HG03064 (cell line): Measurements from ENCODE around the gene MTO1.
"Not testable (repeated sequence)": the region's sequence is repeated elsewhere in the genome, so short reads cannot be mapped to it uniquely, and the experiment has no call there.

ENCODE experiments used
- ATAC-seq: cut with Tn5 transposase; IDR thresholded peaks from one replicate; pipeline ENCODE4 v1.9.1; 2021; ENCODE audit warnings: low read depth; ENCODE audit not compliant: unreplicated experiment

Gene MTO1

DNA sequence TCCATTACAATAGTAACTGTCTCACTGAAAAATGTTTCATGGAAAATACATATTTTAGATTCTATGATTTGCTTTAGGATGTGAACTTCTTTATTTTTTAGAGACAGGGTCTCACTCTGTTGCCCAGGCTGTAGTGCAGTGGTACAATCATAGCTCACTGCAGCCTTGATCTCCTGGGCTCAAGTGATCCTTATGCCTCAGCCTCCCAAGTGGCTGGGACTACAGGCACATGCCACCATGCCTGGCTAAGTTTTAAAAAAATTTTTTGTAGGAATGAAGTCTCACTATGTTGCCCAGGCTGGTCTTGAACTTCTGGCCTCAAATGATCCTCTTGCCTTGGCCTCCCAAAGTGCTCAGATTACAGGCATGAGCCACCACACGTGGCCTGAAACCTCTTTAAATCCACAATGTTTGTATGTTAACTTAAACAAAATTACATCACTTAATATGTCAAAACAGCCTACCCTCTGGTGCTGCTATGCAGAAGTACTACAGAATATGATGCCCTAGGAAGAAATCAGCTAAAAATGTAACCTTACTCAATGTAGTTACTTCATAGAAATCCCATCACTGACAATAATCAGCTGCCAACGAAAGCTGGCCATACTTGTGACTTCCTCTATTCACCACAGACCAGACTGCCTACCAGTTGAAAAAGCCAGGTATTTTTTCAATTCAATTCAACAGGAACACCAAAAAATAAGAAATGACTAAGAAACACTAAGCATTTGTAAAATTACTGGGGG, 41.7 kb downstream of the MTO1 start:
- ATAC-seq: no peak

DNA sequence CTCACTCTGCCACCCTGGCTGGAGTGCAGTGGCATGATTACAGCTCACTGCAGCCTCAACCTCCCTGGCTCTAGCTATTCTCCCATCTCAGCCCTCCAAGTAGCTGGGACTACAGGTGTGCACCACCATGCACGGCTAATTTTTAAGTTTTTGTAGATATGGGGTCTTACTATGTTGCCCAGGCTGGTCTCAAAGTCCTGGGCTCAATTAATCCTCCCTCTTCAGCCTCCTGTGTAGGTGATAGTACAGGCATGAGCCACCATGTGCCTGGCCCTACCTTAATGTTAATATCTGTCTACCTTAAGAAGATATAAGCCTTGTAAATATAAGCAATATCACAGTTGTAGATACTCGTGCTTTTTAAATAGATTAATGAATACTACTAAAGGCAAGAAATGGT, 42.6 kb downstream of the MTO1 start:
- no peak for ATAC-seq

DNA sequence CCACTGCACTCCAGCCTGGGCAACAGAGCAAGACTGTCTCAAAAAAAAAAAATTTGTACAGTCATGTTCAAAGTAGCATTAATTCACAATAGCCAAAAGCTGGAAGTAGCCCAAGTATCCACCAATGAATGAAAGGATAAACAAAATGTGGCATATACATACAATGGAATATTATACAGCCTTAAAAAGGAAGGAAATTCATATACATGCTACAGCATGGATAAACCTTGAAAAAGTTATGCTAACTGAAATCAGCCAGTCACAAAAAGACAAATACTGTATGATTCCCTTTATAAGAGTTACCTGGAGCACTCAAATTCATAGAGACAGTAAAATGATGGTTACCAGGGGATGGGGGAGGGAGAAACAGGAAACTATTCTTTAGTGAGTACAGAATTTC, 43.6 kb downstream of the MTO1 start:
- no peak for ATAC-seq

DNA sequence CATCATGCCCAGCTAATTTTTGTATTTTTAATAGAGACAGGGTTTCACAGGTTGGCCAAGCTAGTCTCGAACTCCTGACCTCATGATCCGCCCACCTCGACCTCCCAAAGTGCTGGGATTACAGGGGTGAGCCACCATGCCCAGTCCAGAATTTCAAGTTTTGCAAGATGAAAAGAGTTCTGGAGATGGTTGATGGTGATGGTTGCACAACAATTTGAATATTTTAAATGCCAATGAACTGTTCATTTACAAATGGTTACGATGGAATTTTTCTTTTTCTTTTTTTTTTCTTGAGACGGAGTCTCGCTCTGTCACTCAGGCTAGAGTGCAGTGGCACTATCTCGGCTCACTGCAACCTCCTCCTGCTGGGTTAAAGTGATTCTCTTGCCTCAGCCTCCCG, 44.2 kb downstream of the MTO1 start:
- ATAC-seq: not testable (repeated sequence)

DNA sequence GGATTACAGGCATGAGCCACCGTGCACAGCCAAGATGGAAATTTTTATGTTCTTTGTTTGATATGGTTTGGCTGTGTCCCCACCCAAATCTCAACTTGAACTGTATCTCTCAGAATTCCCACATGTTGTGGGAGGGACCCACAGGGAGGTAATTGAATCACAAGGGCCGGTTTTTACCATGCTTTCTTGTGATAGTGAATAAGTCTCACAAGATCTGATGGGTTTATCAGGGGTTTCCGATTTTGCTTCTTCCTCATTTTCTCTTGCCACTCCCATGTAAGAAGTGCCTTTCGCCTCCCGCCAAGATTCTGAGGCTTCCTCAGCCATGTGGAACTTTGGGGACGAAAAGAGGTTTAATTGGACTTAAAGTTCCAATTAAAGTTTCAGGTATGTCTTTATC, 44.7 kb downstream of the MTO1 start:
- ATAC-seq: no peak

DNA sequence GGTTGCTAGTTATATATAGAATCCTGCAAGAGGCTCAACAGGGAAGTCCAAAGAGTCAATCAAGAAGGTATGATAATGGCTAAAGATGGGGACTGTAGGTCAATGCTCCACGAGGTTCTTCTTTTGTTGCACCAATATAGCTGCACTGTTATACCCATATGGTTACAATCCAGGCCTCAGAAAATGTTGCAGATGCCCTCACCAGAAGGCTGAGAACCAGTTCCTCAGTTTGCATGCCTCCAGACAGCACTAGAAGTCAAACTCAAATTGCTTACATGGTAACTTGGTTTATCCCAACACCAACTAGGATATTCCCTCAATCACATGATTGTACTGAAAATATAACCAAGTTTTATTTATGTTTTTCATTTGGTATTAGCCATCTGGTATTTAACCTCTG, 47.2 kb downstream of the MTO1 start:
- ATAC-seq: no peak

DNA sequence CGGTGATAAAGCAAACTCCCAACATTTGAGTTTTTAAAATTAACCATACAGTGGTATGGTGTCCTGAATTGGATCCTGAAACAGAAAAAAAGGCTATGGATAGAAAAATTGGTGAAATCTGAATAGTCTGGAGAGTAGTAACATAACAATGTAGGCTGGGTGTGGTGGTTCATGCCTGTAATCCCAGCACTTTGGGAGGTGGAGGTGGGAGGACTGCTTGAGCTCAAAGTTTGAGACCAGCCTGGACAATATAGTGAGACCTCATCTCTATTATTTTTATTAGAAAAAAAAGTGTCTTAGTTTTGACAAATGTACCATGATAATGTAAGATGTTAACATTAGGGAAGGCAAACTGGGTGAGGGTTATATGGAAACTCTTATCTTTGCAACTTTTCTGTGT, 48.3 kb downstream of the MTO1 start:
- no peak for ATAC-seq

DNA sequence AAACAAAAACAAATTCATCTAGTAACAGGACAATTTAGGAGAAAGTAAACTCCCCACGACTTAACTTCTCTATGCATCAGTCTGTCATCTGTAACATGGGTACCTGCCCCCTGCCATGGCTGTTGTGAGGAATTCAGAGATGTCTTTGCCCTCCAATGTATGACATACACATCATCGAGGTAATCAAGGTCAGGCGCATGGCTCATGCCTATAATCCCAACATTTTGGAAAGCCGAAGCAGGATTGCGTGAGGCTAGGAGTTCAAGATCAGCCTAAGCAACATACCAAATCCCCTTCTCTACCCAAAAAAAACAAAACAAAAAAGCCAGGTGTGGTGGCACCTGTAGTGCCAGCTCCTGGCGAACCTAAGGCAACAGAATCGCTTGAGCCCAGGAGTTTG, 50.3 kb downstream of the MTO1 start:
- no peak for ATAC-seq

DNA sequence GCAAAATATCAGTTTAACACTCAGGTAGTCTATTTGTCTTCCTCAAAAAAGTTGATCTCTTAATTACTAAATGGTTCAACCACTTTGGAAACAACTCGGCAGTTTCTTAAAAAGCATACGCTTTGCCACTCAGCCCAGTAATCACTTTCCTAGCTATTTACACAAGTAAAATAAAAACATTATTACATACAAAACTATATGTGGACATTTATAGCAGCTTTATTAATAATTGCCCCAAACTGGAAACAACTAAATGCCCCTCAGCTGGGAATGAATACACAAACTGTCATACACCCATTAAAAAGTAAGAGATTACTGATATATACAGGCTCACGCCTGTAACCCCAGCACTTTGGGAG, 51.9 kb downstream of the MTO1 start:
- no peak for ATAC-seq

DNA sequence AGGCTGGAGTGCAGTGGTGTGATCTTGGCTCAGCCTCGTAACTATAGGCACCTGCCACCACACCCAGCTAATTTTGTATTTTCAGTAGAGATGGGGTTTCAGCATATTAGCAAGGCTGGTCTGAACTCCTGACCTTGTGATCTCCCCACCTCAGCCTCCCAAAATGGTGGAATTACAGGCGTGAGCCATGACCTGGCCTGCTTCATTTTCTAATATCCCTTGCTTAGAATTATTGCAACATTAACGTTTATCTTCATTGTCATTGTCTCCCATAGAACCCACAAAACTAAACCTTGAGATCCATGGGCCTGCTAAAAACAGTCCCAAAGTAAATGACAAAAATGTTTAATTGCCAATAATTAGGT, 53.2 kb downstream of the MTO1 start:
- ATAC-seq: no peak

DNA sequence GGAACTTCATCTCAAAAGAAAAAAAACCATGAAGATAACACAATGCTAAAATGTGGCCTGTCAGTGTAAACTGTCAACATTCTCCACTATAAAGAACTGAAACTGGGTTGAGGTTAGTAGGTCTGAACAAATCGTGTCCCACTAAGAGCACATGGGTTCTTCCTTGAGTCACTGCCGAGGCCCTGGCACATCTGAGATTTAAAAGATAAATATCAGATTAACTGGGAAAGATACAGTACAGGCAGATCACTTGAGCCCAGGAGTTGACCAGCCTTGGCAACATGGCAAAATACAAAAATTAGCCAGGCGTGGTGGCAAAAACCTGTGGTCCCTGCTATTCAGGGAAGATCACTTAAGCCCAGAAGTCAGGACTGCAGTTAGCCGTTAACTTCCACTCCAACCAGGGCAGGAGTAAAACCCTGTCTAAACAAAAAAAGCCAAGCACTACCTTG, 53.7 kb downstream of the MTO1 start:
- peak; percentile 46 for ATAC-seq

DNA sequence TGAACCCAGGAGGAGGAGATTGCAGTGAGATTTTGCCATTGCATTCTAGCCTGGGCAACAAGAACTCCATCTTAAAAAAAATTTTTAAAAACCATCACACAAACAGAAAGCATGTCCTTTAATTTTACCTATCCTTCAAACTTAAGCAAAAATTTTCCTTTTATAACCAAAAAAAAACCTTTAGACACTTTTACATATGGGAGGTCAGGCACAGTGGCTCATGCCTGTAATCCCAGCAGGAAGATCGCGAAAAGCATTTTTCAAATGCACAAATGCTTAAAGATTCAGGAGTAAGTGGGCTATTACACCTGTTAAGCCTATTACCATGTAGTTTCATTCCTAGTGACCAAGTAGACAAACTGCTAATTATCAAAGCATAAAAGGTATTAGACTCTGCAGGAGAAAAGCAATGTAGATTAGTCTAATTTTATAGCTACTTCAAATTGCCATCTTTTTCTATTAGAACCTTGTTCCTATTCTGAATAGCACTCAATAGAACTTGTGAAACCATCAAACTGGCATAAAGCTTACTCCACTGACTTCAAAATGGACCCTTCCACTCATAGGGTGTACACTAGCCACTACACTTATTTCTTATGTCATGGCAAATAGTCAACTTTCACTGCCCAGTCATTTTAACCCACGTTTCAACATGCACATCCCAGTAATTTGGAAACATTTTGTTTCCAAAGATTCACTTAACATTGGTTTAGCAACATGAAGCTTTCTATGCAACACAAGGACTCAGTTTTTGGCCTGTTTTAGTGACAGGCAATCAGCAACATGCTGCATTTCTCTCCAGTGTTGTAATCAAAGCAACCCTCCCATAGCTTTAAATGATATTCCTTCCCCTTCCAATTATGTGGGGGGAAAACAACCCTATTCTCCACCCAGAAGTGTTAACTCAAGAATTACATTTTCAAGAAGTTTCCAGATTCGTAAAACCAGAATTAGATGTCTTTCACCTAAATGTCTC, 55.3 kb downstream of the MTO1 start:
- no peak for ATAC-seq

DNA sequence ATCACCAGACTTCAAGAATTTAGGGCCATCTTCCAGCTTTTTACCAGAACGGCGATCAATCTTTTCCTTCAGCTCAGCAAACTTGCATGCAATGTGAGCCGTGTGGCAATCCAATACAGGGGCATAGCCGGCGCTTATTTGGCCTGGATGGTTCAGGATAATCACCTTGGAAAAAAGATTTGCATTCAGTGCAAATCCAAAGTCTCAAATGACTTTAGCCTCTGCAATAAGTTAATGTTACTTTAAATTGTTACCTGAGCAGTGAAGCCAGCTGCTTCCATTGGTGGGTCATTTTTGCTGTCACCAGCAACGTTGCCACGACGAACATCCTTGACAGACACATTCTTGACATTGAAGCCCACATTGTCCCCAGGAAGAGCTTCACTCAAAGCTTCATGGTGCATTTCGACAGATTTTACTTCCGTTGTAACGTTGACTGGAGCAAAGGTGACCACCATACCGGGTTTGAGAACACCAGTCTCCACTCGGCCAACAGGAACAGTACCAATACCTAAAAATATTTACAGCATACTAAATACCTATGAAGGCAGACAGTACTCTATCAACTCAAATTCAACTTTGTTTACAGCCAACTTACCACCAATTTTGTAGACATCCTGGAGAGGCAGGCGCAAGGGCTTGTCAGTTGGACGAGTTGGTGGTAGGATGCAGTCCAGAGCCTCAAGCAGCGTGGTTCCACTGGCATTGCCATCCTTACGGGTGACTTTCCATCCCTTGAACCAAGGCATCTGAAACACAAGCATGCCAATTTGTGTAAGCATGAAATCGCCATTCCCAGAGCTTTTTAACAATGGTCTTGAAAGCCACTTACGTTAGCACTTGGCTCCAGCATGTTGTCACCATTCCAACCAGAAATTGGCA, 56.8 kb downstream of the MTO1 start:
- ATAC-seq: not testable (repeated sequence)

DNA sequence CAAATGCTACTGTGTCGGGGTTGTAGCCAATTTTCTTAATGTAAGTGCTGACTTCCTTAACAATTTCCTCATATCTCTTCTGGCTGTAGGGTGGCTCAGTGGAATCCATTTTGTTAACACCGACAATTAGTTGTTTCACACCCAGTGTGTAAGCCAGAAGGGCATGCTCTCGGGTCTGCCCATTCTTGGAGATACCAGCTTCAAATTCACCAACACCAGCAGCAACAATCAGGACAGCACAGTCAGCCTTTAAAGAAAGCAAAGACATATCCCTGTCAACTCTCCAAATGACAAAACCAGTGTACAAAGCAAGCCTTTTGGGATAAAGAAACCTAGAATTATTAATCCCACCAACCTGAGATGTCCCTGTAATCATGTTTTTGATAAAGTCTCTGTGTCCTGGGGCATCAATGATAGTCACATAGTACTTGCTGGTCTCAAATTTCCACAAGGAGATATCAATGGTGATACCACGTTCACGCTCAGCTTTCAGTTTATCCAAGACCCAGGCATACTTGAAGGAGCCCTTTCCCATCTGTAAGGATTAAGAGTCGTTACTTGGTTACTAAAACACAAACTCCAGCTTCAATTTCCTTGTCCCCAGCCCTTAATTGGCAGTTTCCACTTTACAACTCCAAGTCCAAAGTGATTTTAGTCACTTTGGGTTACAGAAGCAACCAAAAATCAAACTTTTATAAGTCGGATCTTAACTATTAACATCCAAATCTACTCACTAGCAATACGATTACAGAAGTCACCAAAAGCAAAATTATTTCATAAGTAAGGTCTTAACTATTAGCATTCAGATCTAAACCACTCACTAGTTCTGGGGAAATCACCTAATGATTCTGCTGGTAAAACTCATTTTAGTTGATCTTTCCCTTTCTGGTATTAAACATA, 57.7 kb downstream of the MTO1 start:
- not testable (repeated sequence) for ATAC-seq

DNA sequence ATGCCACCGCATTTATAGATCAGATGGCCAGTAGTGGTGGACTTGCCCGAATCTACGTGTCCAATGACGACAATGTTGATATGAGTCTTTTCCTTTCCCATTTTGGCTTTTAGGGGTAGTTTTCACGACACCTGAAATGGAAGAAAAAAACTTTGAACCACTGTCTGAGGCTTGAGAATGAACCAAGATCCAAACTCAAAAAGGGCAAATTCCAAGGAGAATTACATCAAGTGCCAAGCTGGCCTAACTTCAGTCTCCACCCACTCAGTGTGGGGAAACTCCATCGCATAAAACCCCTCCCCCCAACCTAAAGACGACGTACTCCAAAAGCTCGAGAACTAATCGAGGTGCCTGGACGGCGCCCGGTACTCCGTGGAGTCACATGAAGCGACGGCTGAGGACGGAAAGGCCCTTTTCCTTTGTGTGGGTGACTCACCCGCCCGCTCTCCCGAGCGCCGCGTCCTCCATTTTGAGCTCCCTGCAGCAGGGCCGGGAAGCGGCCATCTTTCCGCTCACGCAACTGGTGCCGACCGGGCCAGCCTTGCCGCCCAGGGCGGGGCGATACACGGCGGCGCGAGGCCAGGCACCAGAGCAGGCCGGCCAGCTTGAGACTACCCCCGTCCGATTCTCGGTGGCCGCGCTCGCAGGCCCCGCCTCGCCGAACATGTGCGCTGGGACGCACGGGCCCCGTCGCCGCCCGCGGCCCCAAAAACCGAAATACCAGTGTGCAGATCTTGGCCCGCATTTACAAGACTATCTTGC, 58.6 kb downstream of the MTO1 start:
- ATAC-seq: no peak

DNA sequence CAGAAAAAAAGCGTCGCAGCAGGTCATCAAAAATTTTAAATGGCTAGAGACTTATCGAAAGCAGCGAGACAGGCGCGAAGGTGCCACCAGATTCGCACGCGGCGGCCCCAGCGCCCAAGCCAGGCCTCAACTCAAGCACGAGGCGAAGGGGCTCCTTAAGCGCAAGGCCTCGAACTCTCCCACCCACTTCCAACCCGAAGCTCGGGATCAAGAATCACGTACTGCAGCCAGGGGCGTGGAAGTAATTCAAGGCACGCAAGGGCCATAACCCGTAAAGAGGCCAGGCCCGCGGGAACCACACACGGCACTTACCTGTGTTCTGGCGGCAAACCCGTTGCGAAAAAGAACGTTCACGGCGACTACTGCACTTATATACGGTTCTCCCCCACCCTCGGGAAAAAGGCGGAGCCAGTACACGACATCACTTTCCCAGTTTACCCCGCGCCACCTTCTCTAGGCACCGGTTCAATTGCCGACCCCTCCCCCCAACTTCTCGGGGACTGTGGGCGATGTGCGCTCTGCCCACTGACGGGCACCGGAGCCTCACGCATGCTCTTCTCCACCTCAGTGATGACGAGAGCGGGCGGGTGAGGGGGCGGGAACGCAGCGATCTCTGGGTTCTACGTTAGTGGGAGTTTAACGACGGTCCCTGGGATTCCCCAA, 59.3 kb downstream of the MTO1 start, which contains the start of gene EEF1A1:
TSS of gene EEF1A1 (minus strand) at position 345 of the 663 bp plus-strand sequence. CDS start 1,006 bp downstream, outside the sequence.
- peak; percentile 67 for ATAC-seq

DNA sequence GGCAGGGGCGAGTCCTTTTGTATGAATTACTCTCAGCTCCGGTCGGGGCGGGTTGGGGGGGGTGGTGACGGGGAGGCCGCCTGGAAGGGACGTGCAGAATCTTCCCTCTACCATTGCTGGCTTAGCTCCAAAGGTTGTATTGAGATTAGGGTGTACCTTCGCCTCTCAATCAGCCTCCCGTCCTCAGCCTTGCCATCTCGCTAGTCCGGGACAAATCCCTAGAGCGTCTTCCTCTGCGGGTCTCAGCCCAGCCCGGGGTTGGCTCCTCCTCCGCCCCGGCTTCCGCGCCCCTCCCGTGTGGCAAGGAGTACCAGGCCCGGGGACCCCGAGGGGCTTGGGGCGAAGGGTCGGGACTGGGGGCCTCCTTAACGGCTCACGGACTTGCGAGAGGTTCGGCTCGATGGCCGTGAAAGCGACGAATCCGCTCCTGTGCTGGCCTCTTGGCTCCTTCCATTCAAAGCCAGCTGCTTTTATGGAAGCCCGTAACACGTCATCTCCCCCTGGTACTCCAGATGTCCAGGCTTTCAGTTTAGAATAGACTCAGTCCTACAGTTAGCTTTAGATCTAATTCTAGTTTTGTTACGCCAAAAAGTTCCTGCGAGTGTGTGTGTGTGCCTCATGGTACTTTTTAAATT, 59.9 kb downstream of the MTO1 start:
- peak; percentile 29 for ATAC-seq
